Ascending aorta (tissue), 2 donors: ENCODE measurements around the gene BPIFB6. TPM values are rescaled to one million over a fixed set of nuclear protein-coding genes. Genes with fewer than 3 reads are reported as not detected.

Source experiments
- DNase-seq, 2 donors: peaks; one replicate each; pipeline ENCODE4 v3.0.0-alpha.2; 2019; ENCODE audit warnings: low spot score in 2 of 2
- H3K27ac ChIP-seq, 2 donors: fragments of 200-600 bp; sonication (generic); one replicate each; pipeline ENCODE4 v1.5.1; 2016 to 2017; ENCODE audit warnings: mild to moderate bottlenecking in 1 of 2
- H3K27me3 ChIP-seq: fragments of 200-600 bp; sonication (generic); one replicate; pipeline ENCODE4 v1.5.1; 2017
- H3K36me3 ChIP-seq, 2 donors: fragments of 200-600 bp; sonication (generic); one replicate each; pipeline ENCODE4 v1.5.1; 2016
- H3K4me1 ChIP-seq, 2 donors: fragments of 200-600 bp; sonication (generic); one replicate each; pipeline ENCODE4 v1.5.1; 2016 to 2017; ENCODE audit warnings: mild to moderate bottlenecking in 1 of 2
- H3K4me3 ChIP-seq, 2 donors: fragments of 200-600 bp; sonication (generic); one replicate each; pipeline ENCODE4 v1.5.1; 2016 to 2017; ENCODE audit warnings: mild to moderate bottlenecking in 1 of 2
- H3K9me3 ChIP-seq, 2 donors: fragments of 200-600 bp; sonication (generic); one replicate each; pipeline ENCODE4 v1.5.1; 2016
- intact Hi-C: fragments of 100-400 bp; cut with DNase I; formaldehyde crosslinking; loops from one replicate; pipeline ENCODE4 v1.15.1; 2023
- total RNA-seq: library from RNA; depleted of rRNA; stranded (reverse); fragments of >200 nt; gene quantifications from one replicate; pipeline ENCODE4 v1.1.0, GENCODE V29; 2016
- TF ChIP-seq, protein P1 (sequence below), 3 experiments: fragments of 200-600 bp in 2 of 3; fragments of 450-650 bp in 1 of 3; sonication (generic) in 2 of 3; IDR thresholded peaks; one replicate each; pipeline ENCODE4 v1.5.1; 2016 to 2019; ENCODE audit warnings: antibody characterized with exemption in 3 of 3, mild to moderate bottlenecking in 1 of 3, moderate library complexity in 1 of 3

Gene BPIFB6
- total RNA-seq, 1 donor from 2014 or later, result not detected

DNA sequence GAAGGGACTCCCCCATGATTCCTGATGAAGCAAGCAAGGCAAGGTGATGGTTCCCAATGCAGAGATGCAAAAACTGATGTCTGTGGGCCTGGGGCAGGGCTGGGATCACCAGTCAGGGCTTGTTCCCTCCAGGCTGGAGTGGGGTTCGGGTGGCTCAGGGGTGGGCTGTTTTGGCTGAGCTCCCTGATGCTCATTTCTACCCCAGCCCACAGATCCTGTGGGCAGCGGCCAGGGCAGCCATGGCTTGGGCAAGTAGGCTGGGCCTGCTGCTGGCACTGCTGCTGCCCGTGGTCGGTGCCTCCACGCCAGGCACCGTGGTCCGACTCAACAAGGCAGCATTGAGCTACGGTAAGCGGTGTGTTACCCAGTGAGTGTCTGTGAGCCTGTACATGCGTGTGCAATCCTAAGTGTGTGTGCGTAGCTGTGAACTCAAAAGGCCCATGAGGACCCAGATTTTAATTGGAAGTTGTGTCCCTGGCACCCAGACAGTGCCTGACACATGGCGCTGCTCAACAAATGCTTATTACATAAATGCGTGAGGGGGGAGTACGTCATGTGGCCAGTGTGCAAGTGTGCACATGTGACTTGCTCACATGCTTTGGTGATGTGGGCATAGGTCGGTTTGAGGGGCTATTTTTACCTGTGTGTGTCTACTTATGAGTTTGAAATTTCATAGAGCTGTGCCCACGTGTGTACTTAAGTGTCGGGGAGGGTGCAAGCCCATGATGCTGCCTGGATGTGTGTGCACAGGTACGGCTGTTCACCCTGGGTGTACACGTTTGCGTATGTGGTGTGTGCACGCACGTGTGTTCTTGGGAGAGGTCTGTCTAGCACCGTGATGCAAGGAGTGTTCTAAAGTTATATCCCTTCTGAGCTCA, 22.9 kb upstream of the BPIFB6 start:
- intact Hi-C loops, result no loop called here
- Histone ChIP-seq H3K4me3 (no peak overlapping the region), H3K27ac (no peak overlapping the region), H3K36me3 (no peaks in the 10 kb centered on the region), H3K27me3 (no peaks in the 10 kb centered on the region), H3K9me3 (no peaks in the 10 kb centered on the region), H3K4me1 (no peaks in the 10 kb centered on the region)
- TF ChIP-seq, protein P1, sequence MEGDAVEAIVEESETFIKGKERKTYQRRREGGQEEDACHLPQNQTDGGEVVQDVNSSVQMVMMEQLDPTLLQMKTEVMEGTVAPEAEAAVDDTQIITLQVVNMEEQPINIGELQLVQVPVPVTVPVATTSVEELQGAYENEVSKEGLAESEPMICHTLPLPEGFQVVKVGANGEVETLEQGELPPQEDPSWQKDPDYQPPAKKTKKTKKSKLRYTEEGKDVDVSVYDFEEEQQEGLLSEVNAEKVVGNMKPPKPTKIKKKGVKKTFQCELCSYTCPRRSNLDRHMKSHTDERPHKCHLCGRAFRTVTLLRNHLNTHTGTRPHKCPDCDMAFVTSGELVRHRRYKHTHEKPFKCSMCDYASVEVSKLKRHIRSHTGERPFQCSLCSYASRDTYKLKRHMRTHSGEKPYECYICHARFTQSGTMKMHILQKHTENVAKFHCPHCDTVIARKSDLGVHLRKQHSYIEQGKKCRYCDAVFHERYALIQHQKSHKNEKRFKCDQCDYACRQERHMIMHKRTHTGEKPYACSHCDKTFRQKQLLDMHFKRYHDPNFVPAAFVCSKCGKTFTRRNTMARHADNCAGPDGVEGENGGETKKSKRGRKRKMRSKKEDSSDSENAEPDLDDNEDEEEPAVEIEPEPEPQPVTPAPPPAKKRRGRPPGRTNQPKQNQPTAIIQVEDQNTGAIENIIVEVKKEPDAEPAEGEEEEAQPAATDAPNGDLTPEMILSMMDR (IDR thresholded peaks at IDR 0.05), result no peak
- no peak for DNase-seq

DNA sequence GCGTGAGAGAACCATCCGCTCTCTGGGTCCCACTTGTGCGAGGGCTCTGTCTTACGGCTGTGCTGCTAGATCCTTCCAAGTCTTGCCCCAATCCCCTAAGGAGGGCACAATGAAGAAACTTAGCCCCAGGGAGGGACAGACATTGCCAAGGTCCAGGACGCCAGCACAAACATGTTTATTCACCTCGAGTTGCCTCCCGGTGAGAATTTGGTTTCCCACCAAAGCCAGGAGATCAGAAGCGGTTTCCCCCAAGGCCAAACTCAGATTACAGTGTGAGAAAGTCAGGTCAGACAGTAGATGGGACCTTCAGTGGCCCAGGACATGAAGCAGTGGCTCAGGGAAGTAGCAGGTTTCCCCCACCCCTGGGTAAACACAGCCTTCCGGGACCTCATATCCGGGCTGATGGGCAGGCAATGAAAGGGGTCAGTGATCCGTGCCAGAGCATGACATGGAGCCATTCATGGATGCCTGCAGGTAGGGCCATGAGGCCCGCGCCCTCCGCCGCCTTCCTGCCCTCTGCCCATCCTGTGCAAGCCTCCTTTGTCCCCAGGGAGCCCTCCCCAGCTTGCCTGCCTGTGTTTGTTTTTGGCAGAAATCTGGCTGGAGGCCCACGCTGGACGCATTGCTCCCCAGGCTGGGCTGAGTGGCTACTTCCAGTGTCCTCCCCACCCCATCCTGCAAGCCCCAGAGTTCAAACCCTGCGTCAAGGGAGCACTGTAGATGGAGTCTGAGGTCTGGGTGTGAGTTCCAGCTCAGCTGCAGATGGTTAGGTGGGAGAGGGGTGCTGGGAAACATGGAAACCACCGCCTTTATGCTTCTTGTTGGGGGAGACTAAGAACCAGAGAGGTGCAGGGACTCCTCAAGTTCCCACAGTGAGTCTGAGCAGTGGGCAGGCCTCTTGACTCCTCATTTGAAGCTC, 22.0 kb upstream of the BPIFB6 start:
- Histone ChIP-seq H3K4me1 (no peaks in the 10 kb centered on the region), H3K27ac (no peak overlapping the region), H3K27me3 (no peaks in the 10 kb centered on the region), H3K9me3 (no peaks in the 10 kb centered on the region), H3K4me3 (no peak overlapping the region), H3K36me3 (no peaks in the 10 kb centered on the region)
- no peak for DNase-seq
- intact Hi-C loops, result no loop called here
- TF ChIP-seq, protein P1 (IDR thresholded peaks at IDR 0.05), result no peak

DNA sequence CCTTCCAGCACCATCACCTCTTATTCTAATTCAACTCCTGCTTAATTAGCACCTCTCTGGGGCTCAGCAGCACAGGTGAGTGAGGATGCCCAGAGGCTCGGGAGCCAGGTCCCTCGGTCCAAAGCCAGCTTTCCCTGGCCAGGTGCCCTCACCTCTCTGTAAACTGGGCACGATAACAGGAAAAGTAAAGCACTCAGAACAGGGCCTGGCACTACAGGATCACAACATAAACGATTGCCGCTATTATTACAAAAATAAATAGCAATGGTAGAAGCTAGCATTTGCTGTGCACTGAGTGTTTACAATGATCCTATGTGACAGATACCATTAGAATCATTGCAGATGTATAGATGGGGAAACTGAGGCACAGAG, 21.3 kb upstream of the BPIFB6 start:
- Histone ChIP-seq H3K27me3 (no peaks in the 10 kb centered on the region), H3K4me3 (no peak overlapping the region), H3K9me3 (no peaks in the 10 kb centered on the region), H3K36me3 (no peaks in the 10 kb centered on the region), H3K4me1 (no peaks in the 10 kb centered on the region), H3K27ac (no peak overlapping the region)
- no peak for DNase-seq
- intact Hi-C loops, result no loop called here
- TF ChIP-seq, protein P1 (IDR thresholded peaks at IDR 0.05), result no peak

DNA sequence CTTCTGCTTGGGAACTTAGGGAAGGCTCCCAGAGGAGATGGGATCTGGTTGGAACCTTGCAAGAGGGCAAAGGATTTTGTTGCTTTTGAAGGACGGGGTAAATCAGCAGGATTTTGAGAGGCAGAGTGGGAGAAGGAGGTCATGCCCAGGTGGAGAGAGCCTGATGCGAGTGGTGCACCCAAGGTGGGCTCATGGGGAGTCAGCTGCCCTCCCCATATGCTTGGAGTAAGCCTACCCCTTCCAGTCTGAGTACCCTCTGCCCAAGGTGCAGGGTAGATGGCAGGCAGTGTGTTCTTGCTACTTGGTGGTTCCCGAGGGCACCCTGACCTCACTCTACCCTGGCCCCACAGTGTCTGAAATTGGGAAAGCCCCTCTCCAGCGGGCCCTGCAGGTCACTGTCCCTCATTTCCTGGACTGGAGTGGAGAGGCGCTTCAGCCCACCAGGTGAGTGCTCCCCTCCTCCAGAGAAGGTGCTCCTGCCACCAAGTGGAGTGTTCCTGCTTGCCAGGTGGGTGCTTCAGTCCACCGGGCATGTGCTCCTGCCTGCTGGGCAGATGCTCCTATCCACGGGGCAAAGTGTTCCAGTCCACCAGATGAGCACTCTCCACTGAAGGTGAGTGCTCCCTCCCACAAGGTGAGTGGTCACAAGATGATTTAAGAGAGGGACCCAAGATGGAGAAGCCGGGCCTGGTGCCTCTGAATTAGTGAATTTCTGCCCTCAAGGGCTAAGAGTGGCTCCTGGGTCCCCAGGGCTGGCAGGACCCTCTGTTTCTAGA, 20.6 kb upstream of the BPIFB6 start:
- Histone ChIP-seq H3K36me3 (no peaks in the 10 kb centered on the region), H3K4me3 (no peak overlapping the region), H3K27me3 (no peaks in the 10 kb centered on the region), H3K4me1 (no peaks in the 10 kb centered on the region), H3K9me3 (no peaks in the 10 kb centered on the region), H3K27ac (no peak overlapping the region)
- intact Hi-C loops, result no loop called here
- TF ChIP-seq, protein P1 (IDR thresholded peaks at IDR 0.05), result no peak
- DNase-seq, result no peak
